Measurements from ENCODE around the gene GAD2. TPM values are rescaled to one million over a fixed set of nuclear protein-coding genes. Genes with fewer than 3 reads are reported as not detected.

Gene GAD2
- total RNA-seq, 1 donor from 2014 or later: not detected

DNA sequence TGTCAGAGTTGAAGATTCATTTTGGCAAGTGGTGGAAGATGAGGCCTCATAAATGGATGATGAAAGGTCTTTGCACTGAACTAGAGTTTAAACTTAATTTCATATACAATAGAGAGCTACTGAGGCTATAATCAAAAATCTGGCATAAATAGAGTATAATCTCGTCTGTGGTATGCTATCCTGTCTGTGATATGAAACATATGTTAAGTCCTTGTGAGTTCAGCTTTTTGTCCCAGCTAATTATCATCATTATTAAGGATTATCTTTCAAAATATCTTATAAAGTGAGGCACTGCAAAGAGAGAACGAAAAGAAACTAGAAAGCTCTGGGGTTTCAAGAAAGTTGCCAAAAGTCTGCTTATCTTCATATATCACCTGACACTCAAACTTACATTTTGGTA lies 83.4 kb downstream of the GAD2 start:
- no peak for FAIRE-seq
- TF ChIP-seq, protein P1, sequence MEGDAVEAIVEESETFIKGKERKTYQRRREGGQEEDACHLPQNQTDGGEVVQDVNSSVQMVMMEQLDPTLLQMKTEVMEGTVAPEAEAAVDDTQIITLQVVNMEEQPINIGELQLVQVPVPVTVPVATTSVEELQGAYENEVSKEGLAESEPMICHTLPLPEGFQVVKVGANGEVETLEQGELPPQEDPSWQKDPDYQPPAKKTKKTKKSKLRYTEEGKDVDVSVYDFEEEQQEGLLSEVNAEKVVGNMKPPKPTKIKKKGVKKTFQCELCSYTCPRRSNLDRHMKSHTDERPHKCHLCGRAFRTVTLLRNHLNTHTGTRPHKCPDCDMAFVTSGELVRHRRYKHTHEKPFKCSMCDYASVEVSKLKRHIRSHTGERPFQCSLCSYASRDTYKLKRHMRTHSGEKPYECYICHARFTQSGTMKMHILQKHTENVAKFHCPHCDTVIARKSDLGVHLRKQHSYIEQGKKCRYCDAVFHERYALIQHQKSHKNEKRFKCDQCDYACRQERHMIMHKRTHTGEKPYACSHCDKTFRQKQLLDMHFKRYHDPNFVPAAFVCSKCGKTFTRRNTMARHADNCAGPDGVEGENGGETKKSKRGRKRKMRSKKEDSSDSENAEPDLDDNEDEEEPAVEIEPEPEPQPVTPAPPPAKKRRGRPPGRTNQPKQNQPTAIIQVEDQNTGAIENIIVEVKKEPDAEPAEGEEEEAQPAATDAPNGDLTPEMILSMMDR (IDR thresholded peaks at IDR 0.05; ENCODE audit: insufficient read depth, low read length, severe bottlenecking): no peak

DNA sequence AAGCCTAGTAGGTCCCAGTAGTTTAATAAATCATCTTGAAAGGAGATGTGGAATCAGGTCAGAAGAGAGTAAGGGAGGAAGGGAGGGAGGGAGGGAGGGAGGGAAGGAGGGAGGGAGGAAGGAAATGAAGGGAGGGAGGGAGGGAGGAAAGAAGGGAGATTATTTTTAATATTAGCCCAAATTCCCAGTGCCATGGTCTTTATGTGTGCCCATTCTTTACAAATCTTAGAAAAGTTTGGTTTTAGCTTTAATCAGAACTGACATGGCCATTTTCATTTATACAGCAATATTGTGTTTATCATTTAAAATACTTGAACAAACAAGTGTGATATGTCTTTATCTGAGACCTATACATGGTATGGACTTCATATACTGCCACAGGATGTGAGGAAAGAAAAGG lies 86.8 kb downstream of the GAD2 start:
- DNase-seq (ENCODE audit: low read depth): no peak
- Histone ChIP-seq H3K27me3 (ENCODE audit: control insufficient read depth, insufficient read depth, low read length) (no peaks in the 10 kb centered on the region), H3K4me3 (ENCODE audit: low read depth, low read length) (no peak overlapping the region), H3K36me3 (ENCODE audit: control insufficient read depth, insufficient read depth, low read length) (no peaks in the 10 kb centered on the region)
- FAIRE-seq: no peak
- TF ChIP-seq, protein P1 (IDR thresholded peaks at IDR 0.05; ENCODE audit: insufficient read depth, low read length, severe bottlenecking): no peak

More for the DNA sequence above, 83.4 kb downstream of the GAD2 start:
- no peaks in the 10 kb centered on the region for H3K36me3 ChIP-seq (ENCODE audit: control insufficient read depth, insufficient read depth, low read length)
- no peak for DNase-seq (ENCODE audit: low read depth)
- H3K27me3 ChIP-seq (ENCODE audit: control insufficient read depth, insufficient read depth, low read length): no peaks in the 10 kb centered on the region
- no peak overlapping the region for H3K4me3 ChIP-seq (ENCODE audit: low read depth, low read length)

DNA sequence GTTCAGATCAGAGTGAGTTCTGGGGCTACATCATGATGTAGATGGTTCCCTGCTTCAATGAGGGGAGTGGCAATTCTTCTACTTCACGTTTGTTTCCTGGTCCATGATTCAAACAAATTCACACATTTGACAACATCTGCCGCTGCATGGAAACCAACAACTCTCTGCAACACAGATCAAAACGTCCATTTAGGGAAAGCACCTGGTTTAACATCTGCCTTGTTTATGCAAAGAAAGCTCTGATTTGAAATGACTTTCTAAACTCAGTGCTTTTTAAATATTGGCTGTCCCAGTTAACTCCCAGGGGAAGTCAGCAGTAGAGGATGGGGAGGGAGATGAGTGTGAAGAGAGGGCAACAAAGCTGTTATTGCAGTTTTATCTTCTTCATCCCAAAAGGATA lies 93.8 kb downstream of the GAD2 start:
- Histone ChIP-seq H3K36me3 (ENCODE audit: control insufficient read depth, insufficient read depth, low read length) (no peaks in the 10 kb centered on the region), H3K27me3 (ENCODE audit: control insufficient read depth, insufficient read depth, low read length) (no peaks in the 10 kb centered on the region), H3K4me3 (ENCODE audit: low read depth, low read length) (no peak overlapping the region)
- DNase-seq (ENCODE audit: low read depth): no peak
- TF ChIP-seq, protein P1 (IDR thresholded peaks at IDR 0.05; ENCODE audit: insufficient read depth, low read length, severe bottlenecking): no peak
- no peak for FAIRE-seq

DNA sequence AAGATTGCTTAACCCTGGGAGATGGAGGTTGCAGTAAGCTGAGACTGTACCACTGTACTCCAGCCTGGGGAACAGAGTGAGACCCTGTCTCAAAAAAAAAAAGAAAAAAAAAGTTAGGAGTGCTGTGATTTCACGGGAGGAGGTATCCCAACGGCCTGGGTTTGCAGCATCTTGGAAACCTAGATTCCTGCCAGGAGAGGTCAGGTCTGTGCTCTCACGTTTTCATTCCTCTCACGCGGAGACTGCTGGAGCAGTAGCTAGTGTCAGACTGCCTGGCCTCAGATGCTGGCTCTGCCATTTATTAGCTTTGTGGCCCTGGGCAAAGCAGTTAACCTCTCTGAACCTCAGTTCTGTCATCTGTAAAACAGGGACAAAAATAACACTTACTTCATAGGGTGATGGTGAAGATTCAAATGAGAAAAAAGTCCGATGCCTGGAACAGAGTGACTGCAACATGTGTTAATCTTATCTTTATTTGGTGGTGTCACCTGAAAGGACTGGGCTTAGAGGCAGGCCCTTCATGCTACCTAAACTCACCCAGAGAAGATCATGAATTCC lies 94.9 kb downstream of the GAD2 start:
- DNase-seq (ENCODE audit: low read depth) (no peak), FAIRE-seq (no peak)
- no peaks in the 10 kb centered on the region for H3K27me3 ChIP-seq (ENCODE audit: control insufficient read depth, insufficient read depth, low read length)
- no peaks in the 10 kb centered on the region for H3K36me3 ChIP-seq (ENCODE audit: control insufficient read depth, insufficient read depth, low read length)
- TF ChIP-seq, protein P1 (IDR thresholded peaks at IDR 0.05; ENCODE audit: insufficient read depth, low read length, severe bottlenecking): no peak
- H3K4me3 ChIP-seq (ENCODE audit: low read depth, low read length): no peak overlapping the region

DNA sequence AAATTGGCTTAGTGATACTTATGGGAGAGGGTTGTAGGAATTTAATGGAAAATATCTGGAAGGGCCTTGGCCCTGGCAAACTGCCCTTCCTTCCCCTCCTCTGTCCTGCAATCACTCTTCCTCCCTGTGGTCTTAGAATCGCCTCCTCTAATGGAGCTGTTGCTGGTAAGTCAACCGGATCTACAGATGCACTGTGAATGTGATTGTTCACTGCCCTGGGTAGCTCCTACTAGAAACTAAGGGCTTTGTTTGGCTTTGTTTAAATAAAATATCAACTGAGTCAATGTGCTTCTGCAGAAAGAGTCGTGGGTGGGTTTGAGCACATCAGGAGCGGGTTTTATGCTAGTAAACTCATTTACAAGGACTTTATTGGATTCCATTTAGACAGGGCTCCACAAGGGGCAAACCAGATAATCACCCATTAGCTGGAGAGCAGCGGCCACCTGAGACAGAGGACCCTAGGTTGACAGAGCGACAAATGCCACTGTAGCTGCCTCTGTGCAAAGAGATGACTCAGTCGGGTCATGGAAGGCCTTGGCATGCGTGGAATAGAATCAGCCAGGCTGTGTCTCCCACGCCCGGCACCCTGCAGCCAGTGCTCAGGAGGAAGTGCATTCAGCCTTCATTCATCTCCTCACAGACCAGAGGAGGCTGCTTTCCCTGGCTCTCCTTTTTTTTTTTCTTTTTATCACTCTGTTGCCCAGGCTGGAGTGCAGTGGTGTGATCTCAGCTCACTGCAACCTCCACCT lies 97.9 kb downstream of the GAD2 start:
- TF ChIP-seq, protein P1 (IDR thresholded peaks at IDR 0.05; ENCODE audit: insufficient read depth, low read length, severe bottlenecking): no peak
- Histone ChIP-seq H3K27me3 (ENCODE audit: control insufficient read depth, insufficient read depth, low read length) (no peaks in the 10 kb centered on the region), H3K36me3 (ENCODE audit: control insufficient read depth, insufficient read depth, low read length) (no peaks in the 10 kb centered on the region), H3K4me3 (ENCODE audit: low read depth, low read length) (no peak overlapping the region)
- no peak for DNase-seq (ENCODE audit: low read depth)
- FAIRE-seq: no peak
